ENCODE data around the gene CMTR2. TPM values are rescaled to one million over a fixed set of nuclear protein-coding genes. Genes with fewer than 3 reads are reported as not detected.

CMTR2 gene
- total RNA-seq, 6 donors from 2014 or later = 9.3 to 24.5 (median 20.5) TPM

DNA sequence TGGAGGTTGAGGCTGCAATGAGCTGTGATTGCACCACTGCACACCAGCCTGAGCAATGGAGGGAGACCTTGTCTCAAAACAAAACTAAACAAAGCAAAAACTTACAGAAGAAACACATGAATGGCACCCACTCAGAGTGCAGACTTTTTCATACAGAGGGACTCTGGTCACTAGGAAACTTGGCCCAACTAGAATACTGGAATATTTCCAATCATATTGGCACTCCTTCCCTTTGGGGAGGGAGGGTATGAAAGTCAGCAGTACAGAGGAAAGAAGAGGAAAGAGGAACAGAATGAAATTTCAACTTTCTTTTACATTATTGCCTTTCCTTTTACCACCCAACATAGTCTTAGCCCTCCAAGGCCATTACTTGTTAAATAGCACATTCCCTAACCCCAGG, 28.2 kb downstream of the CMTR2 start:
- H3K9me3 ChIP-seq = no peaks in the 10 kb centered on the region
- TF ChIP-seq, protein P1, sequence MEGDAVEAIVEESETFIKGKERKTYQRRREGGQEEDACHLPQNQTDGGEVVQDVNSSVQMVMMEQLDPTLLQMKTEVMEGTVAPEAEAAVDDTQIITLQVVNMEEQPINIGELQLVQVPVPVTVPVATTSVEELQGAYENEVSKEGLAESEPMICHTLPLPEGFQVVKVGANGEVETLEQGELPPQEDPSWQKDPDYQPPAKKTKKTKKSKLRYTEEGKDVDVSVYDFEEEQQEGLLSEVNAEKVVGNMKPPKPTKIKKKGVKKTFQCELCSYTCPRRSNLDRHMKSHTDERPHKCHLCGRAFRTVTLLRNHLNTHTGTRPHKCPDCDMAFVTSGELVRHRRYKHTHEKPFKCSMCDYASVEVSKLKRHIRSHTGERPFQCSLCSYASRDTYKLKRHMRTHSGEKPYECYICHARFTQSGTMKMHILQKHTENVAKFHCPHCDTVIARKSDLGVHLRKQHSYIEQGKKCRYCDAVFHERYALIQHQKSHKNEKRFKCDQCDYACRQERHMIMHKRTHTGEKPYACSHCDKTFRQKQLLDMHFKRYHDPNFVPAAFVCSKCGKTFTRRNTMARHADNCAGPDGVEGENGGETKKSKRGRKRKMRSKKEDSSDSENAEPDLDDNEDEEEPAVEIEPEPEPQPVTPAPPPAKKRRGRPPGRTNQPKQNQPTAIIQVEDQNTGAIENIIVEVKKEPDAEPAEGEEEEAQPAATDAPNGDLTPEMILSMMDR (IDR thresholded peaks at IDR 0.05) = no peak
- TF ChIP-seq EP300 (IDR thresholded peaks at IDR 0.05) (no peak), POLR2AphosphoS5 (IDR thresholded peaks at IDR 0.05) (no peak), POLR2A (IDR thresholded peaks at IDR 0.05) (no peak)
- no peaks in the 10 kb centered on the region for H3K36me3 ChIP-seq
- ATAC-seq (ENCODE audit: low FRiP score in 2 of 2) (no peak), DNase-seq (no peak)
- H3K4me3 ChIP-seq = no peak overlapping the region
- no peaks in the 10 kb centered on the region for H3K27me3 ChIP-seq
- H3K27ac ChIP-seq = no peak overlapping the region
- no peaks in the 10 kb centered on the region for H3K4me1 ChIP-seq

DNA sequence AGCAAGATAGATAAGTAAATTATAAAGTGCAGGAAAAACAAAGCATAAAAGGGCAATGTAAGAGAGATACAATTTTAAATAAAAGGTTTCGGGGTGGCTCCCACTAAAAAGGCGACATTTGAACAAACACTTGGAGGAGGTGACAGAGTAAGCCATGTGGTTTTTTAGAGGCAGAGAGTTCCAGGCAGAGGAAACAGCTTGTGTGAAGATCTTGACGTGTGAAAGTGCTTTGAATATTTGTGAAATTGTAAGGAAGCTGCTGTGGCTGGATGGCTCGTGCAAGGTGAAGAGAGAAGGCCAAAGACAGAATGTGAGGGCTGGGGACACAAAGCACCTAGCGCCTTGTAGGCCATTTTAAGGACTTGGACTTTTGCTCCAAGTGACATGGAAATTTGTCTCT, 30.1 kb downstream of the CMTR2 start:
- no peak for ATAC-seq (ENCODE audit: low FRiP score in 2 of 2)
- WGBS, 2 donors = 50% methylated on average over 5 of the region's 5 CpGs
- H3K4me1 ChIP-seq = no peaks in the 10 kb centered on the region
- H3K9me3 ChIP-seq = no peaks in the 10 kb centered on the region
- H3K36me3 ChIP-seq = no peaks in the 10 kb centered on the region
- no peak for DNase-seq
- no peak for TF ChIP-seq POLR2A (IDR thresholded peaks at IDR 0.05)
- TF ChIP-seq EP300 (IDR thresholded peaks at IDR 0.05) = no peak
- TF ChIP-seq, protein P1 (IDR thresholded peaks at IDR 0.05) = no peak
- no peak for TF ChIP-seq POLR2AphosphoS5 (IDR thresholded peaks at IDR 0.05)
- no peak overlapping the region for H3K4me3 ChIP-seq
- no peak overlapping the region for H3K27ac ChIP-seq
- no peaks in the 10 kb centered on the region for H3K27me3 ChIP-seq

DNA sequence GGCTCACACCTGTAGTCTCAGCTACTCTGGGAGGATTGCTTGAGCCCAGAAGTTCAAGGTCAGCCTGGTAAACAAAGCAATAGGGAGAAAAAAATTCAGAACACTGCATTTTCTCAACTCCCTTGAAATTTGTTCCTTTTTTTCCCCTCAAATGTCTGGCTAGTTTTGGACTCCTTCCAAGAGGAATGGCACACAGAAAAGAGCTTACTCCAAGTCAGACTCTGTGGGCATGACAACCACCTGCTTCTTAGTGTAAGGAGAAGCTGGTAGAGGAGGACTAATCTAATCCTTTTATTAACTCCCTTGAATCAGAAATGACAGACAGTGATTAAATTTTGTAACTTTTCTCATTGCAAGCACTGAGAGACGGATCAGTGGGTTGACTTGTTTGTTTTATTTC, 30.8 kb downstream of the CMTR2 start:
- H3K4me3 ChIP-seq = no peak overlapping the region
- H3K36me3 ChIP-seq = no peaks in the 10 kb centered on the region
- H3K9me3 ChIP-seq = no peaks in the 10 kb centered on the region
- no peak overlapping the region for H3K27ac ChIP-seq
- ATAC-seq (ENCODE audit: low FRiP score in 2 of 2) (no peak), DNase-seq (no peak)
- no peaks in the 10 kb centered on the region for H3K4me1 ChIP-seq
- no peaks in the 10 kb centered on the region for H3K27me3 ChIP-seq
- TF ChIP-seq POLR2A (IDR thresholded peaks at IDR 0.05) (no peak), EP300 (IDR thresholded peaks at IDR 0.05) (no peak), POLR2AphosphoS5 (IDR thresholded peaks at IDR 0.05) (no peak)
- TF ChIP-seq, protein P1 (IDR thresholded peaks at IDR 0.05) = no peak
- 52 to 83% methylated on average over 1 of the region's 1 CpG for WGBS, 2 donors

DNA sequence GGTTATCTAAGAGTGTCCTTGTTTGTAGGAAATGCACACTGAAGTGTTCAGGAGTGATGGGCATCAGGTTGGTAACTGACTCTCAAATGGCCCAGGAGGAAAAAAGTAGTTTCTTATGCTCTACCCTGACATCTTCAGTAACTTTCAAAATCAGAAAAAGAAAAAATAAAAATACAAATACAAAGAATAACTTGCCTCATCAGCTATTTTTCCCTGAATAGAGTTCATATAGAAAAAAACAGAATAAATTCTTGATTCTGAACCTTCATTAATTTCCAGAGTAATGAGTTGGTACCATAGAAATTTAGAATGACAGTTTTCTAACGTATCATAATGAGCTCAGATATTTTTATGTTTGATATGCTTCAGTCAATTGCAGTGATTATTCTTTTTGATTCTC, 31.4 kb downstream of the CMTR2 start:
- WGBS, 2 donors = 56 to 60% methylated on average over 1 of the region's 1 CpG
- no peaks in the 10 kb centered on the region for H3K36me3 ChIP-seq
- TF ChIP-seq EP300 (IDR thresholded peaks at IDR 0.05) (no peak), POLR2AphosphoS5 (IDR thresholded peaks at IDR 0.05) (no peak), POLR2A (IDR thresholded peaks at IDR 0.05) (no peak)
- TF ChIP-seq, protein P1 (IDR thresholded peaks at IDR 0.05) = no peak
- DNase-seq (no peak), ATAC-seq (ENCODE audit: low FRiP score in 2 of 2) (no peak)
- H3K27me3 ChIP-seq = no peaks in the 10 kb centered on the region
- H3K9me3 ChIP-seq = no peaks in the 10 kb centered on the region
- H3K4me3 ChIP-seq = no peak overlapping the region
- H3K27ac ChIP-seq = no peak overlapping the region
- H3K4me1 ChIP-seq = no peaks in the 10 kb centered on the region

DNA sequence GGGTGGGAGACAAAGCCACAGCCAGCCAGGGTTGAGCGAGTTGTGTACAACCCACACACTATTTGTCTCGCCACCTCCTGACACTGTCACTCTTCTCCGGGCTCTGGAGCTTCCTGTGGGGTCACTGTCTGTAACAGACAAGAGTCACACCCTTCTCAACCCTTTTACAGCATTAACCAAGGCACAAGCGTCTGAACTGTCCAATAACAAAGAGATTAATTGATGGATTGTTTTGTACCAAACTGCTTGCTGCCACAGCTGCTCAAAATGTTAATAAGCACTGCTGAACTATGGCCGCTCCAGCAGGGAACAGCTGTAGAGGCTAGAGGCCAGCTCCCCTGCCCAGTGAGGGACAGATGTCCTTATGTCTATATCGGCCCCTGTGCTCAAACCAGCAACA, 33.5 kb downstream of the CMTR2 start:
- no peak for DNase-seq
- WGBS, 2 donors = 52 to 56% methylated on average over 5 to 6 of the region's 6 CpGs
- Histone ChIP-seq H3K4me3 (no peak overlapping the region), H3K36me3 (no peaks in the 10 kb centered on the region), H3K9me3 (no peaks in the 10 kb centered on the region), H3K27me3 (no peaks in the 10 kb centered on the region), H3K27ac (no peak overlapping the region), H3K4me1 (peaks cover 0 to under 1% (median 0%) of the 10 kb centered on the region in 4 donors)
- TF ChIP-seq POLR2A (IDR thresholded peaks at IDR 0.05) = no peak
- no peak for TF ChIP-seq POLR2AphosphoS5 (IDR thresholded peaks at IDR 0.05)
- no peak for TF ChIP-seq EP300 (IDR thresholded peaks at IDR 0.05)
- TF ChIP-seq, protein P1 (IDR thresholded peaks at IDR 0.05) = no peak
- ATAC-seq (ENCODE audit: low FRiP score in 2 of 2) = no peak

Measured in upper lobe of left lung (tissue), 6 donors.